Inflammatory macrophage treated with lipopolysaccharide for 1 hour (primary cell): ENCODE data around the gene UGT1A1.

ENCODE experiments used
- DNase-seq, 2 donors: peaks; one replicate each; pipeline ENCODE4 v3.0.0-alpha.2; 2020 to 2022

UGT1A1 gene

DNA sequence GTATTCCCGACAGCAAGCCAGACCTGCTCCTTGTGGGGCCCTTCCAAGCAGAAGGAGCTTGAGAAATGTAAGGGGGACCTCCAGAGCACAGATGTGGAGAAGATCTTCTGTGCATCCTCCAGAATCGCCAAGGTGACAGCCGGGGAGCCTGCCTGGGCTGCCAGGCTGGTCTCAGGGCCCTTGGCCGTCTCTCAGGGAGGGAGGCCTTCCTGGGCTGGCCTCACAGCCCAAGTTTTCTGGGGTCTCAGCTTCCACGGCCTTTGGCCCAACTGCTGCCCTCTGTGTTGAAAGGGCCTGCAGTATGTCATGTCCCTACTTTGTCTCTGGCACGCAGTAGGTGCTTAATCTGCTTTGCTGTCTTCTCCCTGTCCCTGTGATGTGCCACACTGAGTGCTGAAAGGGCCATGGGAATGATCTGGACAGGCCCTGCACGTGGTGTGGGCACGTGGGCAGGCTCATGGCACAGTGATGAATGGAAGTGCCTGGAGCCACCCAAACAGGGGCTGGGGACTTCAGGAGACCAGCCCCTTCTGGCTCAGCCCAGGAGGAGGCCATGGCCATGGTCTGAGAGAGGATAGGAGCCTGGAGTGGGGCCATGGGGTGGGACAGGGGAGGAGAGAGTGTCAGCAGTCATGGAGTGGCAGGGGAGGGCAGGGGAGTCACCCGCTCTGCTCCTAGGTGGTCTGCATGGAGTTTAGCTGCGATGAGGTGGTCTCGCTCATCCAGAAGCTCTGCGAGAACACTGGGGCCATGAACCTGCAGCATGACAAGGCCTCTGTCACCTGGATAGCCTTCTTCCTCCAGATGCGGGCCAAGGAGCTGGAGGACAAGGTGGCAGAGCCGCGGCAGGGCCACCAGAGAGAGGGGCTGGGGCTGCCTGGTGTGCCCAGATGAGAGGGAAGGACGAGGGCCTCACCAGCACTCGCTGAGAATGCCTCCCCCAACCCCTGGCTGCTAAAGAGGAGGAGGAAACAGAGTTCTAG lies 58.9 kb downstream of the UGT1A1 start:
- no peak for DNase-seq

GRCh38 chr2:233819884-233820773 lies 60.1 kb downstream of the UGT1A1 start:
- no peak for DNase-seq

DNA sequence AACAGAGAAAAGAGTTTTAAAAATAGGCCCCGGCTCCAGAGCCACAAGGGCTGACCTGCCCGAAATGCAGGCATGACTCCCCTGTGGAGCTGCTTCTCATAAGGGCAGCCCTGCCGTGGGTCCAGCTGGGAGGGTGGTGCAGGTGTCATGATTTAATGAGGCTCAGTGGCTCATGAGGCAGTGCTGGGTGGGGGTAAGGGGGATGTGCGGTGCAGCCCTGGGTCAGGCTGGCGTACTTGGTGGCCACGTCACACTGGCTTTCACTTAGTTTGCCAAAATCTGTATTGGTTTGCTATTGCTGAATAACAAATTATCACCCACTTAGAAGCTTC lies 60.7 kb downstream of the UGT1A1 start:
- no peak for DNase-seq

- DNase-seq, result no peak
Observed at GRCh38 chr2:233821196-233821595, 61.1 kb downstream of the UGT1A1 start.

DNA sequence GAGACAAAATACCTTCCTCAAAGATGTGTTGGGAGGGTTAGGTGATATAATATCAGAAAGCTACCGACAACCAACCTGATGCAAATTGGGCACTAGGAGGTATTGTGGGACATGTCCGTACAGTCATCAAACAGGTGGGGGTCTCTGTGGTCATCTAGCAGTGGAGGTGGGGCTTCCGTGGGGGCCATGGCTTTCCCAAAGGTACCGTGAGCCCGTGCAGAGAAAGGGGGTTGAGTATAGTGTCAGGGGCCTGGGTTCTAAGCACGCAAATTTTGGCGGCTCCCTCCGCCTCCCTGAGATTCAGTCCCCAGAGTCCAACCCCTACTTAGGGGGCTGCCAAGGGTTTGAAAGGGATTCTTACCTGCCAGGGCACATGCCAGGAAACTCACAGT lies 61.6 kb downstream of the UGT1A1 start:
- no peak for DNase-seq

DNA sequence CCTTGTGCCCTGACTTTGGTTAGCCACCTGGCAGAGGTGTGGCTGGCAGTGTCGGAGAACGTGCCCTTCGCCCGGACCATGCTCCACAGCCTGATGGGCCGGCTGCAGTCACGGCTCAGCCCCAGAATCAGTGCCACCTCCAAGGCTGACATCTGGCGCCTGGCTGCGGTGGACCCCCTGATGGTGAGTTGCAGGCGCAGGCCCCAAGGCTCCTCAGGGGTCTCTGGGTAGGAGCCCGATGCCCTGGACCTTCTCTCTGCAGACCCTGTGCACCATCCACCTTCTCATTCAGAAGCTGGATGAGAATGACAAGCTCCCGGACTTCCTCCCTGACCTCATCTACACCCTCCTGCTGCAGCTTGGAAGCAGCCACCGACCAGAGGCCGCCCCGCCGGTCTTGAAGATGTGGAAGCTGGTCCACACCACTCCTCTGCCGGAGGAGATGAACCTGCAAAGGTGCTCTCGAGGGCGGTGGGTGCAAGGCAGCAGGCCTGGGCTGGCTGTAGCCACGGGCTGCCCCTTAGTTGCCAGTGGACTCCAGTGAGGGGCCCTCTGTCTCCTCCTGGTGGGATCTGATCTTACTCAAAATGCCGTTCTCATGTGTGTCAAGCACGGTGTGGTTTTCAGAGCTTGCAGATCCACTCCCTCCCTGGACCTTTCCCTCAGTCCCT lies 62.2 kb downstream of the UGT1A1 start:
- no peak for DNase-seq
